LNCAP (cell line): ENCODE results near the gene ACAD11.

Experiments
- TF ChIP-seq, protein P1 (sequence below): fragments of 450-650 bp; IDR thresholded peaks from 2 replicates; pipeline ENCODE4 v1.5.1; 2017; ENCODE audit warnings: mild to moderate bottlenecking

Gene ACAD11

DNA sequence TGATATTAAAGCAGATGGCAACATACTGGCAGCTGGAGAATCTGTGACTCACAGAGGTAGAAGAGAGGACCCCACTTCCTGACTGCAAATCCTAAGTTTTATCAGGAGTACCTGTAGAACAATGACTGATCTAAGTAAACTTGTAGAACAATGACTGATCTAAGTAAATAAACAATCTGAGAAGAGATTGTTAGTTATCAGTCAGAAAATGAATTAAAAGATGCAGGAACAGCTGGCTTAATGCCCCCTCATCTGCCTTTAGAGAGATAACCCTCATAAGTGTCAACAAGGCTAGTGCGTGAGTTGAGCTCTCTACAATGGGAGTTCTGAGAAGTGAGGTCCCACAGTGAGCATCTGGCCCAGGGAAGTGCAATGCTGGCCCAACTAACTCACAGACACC is 14.6 kb downstream of the ACAD11 start:
- TF ChIP-seq, protein P1, sequence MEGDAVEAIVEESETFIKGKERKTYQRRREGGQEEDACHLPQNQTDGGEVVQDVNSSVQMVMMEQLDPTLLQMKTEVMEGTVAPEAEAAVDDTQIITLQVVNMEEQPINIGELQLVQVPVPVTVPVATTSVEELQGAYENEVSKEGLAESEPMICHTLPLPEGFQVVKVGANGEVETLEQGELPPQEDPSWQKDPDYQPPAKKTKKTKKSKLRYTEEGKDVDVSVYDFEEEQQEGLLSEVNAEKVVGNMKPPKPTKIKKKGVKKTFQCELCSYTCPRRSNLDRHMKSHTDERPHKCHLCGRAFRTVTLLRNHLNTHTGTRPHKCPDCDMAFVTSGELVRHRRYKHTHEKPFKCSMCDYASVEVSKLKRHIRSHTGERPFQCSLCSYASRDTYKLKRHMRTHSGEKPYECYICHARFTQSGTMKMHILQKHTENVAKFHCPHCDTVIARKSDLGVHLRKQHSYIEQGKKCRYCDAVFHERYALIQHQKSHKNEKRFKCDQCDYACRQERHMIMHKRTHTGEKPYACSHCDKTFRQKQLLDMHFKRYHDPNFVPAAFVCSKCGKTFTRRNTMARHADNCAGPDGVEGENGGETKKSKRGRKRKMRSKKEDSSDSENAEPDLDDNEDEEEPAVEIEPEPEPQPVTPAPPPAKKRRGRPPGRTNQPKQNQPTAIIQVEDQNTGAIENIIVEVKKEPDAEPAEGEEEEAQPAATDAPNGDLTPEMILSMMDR: no peak

DNA sequence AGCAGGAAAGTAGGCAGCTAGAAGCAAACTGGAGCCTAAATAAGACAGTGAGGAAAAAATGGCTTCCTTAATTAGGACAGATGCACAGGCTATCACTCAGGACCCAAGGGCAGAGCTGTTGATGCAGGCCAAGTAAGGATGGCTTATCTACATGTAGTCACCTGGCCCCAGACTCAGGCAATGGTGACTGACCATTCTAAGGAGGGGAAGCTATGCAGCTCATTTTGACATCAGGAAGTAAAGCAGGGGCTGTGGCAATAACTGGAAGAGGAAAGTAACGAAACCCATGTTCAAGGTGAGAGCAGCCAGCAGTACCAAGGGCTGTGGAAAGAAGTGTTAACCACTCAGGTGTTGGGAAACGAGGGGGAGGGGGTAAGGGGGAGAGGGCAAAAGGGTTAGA is 16.2 kb downstream of the ACAD11 start:
- TF ChIP-seq, protein P1: no peak

DNA sequence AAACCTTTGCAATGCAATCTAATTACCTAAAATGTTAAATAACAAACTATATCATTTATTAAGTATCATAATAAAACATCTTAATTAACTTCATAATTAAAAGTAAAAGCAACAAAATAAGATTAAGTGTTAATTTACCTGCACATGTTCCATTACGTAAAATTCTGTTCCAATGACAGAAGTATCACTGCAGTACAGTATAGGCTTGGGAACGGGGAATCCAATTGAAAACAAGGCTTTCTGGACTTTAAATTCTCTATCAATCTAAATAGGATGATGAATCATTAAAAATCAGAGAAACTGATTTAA is 17.1 kb downstream of the ACAD11 start:
- TF ChIP-seq, protein P1: no peak

DNA sequence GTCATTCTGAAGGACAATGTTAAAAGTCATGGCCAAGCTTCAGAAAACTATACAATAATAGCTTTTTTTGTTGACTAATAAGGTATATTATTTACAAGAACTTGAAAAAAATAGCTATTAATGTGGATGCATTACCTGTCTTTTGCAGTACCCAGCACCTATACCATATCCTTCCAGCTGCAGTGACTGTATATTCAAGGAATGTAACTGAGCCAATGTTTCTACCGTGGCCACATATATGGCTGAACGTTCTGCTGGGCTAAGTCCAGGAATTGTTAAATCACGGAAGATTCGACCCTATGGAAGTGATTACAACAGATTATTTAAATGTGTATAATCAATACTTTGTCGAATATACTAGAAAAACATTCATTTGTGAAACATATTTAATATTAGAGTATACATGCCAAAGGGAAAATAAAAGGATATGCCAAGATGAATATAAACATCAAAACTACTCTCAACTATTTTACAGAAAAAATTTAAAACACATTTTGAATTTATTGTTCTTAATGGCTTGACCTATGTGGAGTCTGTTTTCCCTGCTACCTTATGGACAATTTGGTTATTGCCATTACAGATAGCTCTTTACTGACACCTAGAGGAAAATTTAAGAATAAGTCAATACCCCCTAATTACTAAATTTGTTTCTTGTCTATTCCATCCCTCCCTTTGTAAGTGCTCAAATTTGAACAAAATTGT is 17.6 kb downstream of the ACAD11 start:
- TF ChIP-seq, protein P1: peak; percentile 72

DNA sequence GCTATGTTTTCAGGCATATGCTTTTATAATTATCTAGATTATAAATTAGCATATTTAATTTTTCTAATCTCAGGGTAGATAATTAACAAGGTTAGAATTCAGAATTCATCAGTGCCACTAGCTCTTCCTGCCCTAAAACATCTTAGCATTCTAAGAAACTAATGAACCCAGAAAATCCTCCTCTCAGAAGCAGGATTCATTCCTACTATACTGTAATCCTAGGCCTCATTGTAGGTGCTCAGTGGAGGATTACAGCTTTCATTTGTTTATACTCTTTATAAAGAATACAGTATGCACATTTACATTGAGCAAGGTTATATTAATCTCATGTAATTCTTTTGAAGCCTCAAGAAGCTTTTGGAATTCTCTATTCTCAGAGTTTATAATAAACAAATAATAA is 20.9 kb downstream of the ACAD11 start:
- TF ChIP-seq, protein P1: no peak

DNA sequence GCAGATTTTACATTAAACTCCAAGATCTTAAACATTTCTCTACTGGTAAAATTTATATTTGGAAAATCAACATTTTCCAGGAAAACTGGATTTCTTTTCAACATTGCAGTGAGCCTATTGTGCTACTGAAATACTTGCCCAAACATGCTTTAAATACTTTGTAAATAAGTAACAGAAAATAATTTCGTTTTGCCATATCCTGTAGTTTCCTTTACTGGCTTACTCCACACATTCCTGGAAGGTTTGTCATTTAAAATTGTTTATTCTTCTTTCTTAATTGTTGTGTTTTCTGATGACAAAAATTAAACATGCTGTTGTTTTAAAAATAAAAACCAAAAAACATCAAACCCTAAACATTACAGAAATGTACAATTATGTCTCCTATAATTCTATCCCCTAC is 22.0 kb downstream of the ACAD11 start:
- TF ChIP-seq, protein P1: no peak

DNA sequence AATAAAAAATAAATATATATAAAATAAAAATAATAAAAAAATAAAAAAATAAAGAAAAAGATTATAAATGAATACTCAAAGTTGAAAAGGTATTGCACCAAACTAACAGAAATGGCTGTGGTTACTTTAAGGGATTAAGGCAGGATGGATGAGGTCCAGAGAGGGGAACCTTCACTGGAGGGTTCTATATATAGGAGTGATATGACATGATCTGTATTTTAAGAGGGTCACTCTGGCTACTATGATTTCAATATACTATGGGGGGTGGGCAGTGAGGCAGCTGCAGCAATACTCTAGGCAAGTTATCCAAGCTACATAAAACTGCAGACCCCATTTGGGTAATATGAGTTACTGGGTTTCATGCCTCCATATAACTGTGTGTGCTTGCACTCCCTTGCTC is 24.6 kb downstream of the ACAD11 start:
- TF ChIP-seq, protein P1: no peak

DNA sequence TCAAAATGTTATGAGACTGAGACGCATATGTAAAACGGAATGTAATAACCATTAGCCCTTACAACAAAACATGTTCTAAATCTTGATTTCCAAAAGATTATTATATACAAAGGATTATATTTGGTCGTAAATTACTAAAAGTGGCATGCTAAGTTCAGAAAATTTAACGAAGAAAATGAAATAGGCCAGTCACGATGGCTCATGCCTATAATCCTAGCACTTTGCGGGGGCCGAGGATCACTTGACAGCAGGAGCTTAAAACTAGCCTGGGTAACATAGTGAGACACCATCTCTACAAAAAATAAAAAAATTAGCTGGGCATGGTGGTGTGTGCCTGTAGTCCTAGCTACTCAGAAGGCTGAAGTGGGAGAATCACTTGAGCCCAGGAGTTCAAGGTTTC is 29.0 kb downstream of the ACAD11 start:
- TF ChIP-seq, protein P1: no peak
